ENCODE data around the gene HCN4.

The HCN4 gene

GRCh38 chr15:73335471-73335870 lies 33.3 kb downstream of the HCN4 start:
- no peak overlapping the region for H4K8ac ChIP-seq (ENCODE audit: low read depth, low read length)
- H3K9ac ChIP-seq (ENCODE audit: low read length) = no peak overlapping the region
- no peak overlapping the region for H2BK120ac ChIP-seq (ENCODE audit: low read depth, low read length)
- no peak overlapping the region for H3K23ac ChIP-seq (ENCODE audit: low read length)
- no peaks in the 10 kb centered on the region for H3K79me1 ChIP-seq (ENCODE audit: low read length)
- no peaks in the 10 kb centered on the region for H3K36me3 ChIP-seq (ENCODE audit: control insufficient read depth, insufficient read depth, low read length)
- H2BK5ac ChIP-seq (ENCODE audit: low read length) = no peak overlapping the region
- H3K56ac ChIP-seq (ENCODE audit: low read length) = no peak overlapping the region
- H2AK5ac ChIP-seq (ENCODE audit: low read length) = no peak overlapping the region
- no CpG with 5 or more reads among the region's 5 CpGs for WGBS (ENCODE audit: extremely low coverage, insufficient coverage, low lambda C conversion rate)
- H3K18ac ChIP-seq (ENCODE audit: low read length) = no peak overlapping the region
- H4K5ac ChIP-seq (ENCODE audit: low read length) = no peak overlapping the region
- no peaks in the 10 kb centered on the region for H3K27me3 ChIP-seq (ENCODE audit: insufficient read depth, low read length, poor library complexity)
- no peaks in the 10 kb centered on the region for H3K79me2 ChIP-seq (ENCODE audit: control insufficient read depth, insufficient read depth, low read length)
- no peak overlapping the region for H2BK15ac ChIP-seq (replicated peaks; ENCODE audit: low read depth)
- H3K4me1 ChIP-seq (ENCODE audit: control insufficient read depth, low read depth, low read length) = no peaks in the 10 kb centered on the region
- H3K4me2 ChIP-seq (ENCODE audit: low read length) = no peak overlapping the region
- DNase-seq = no peak
- no peak overlapping the region for H3K4me3 ChIP-seq (ENCODE audit: low read length)
- H3K27ac ChIP-seq (ENCODE audit: low read depth, low read length) = no peak overlapping the region
- H3K4ac ChIP-seq (ENCODE audit: low read depth, low read length) = no peak overlapping the region

- no CpG with 5 or more reads among the region's 9 CpGs for WGBS (ENCODE audit: extremely low coverage, insufficient coverage, low lambda C conversion rate)
- no peak overlapping the region for H3K4me3 ChIP-seq (ENCODE audit: low read length)
- H3K27me3 ChIP-seq (ENCODE audit: insufficient read depth, low read length, poor library complexity) = no peaks in the 10 kb centered on the region
- H2AK5ac ChIP-seq (ENCODE audit: low read length) = no peak overlapping the region
- no peak overlapping the region for H3K18ac ChIP-seq (ENCODE audit: low read length)
- no peak overlapping the region for H2BK120ac ChIP-seq (ENCODE audit: low read depth, low read length)
- DNase-seq = peak; percentile 3
- H3K56ac ChIP-seq (ENCODE audit: low read length) = no peak overlapping the region
- no peak overlapping the region for H3K4ac ChIP-seq (ENCODE audit: low read depth, low read length)
- no peaks in the 10 kb centered on the region for H3K79me2 ChIP-seq (ENCODE audit: control insufficient read depth, insufficient read depth, low read length)
- no peak overlapping the region for H2BK15ac ChIP-seq (replicated peaks; ENCODE audit: low read depth)
- no peak overlapping the region for H3K23ac ChIP-seq (ENCODE audit: low read length)
- no peaks in the 10 kb centered on the region for H3K79me1 ChIP-seq (ENCODE audit: low read length)
- no peak overlapping the region for H4K5ac ChIP-seq (ENCODE audit: low read length)
- H3K4me1 ChIP-seq (ENCODE audit: control insufficient read depth, low read depth, low read length) = no peaks in the 10 kb centered on the region
- H3K9ac ChIP-seq (ENCODE audit: low read length) = no peak overlapping the region
- no peak overlapping the region for H3K27ac ChIP-seq (ENCODE audit: low read depth, low read length)
- H3K36me3 ChIP-seq (ENCODE audit: control insufficient read depth, insufficient read depth, low read length) = no peaks in the 10 kb centered on the region
- H4K8ac ChIP-seq (ENCODE audit: low read depth, low read length) = no peak overlapping the region
- no peak overlapping the region for H2BK5ac ChIP-seq (ENCODE audit: low read length)
- no peak overlapping the region for H3K4me2 ChIP-seq (ENCODE audit: low read length)
These were observed 33.7 kb downstream of the HCN4 start for GRCh38 chr15:73335026-73335425.

GRCh38 chr15:73334086-73334485 lies 34.7 kb downstream of the HCN4 start:
- Histone ChIP-seq H3K27me3 (ENCODE audit: insufficient read depth, low read length, poor library complexity) (no peaks in the 10 kb centered on the region), H3K27ac (ENCODE audit: low read depth, low read length) (no peak overlapping the region), H3K18ac (ENCODE audit: low read length) (no peak overlapping the region), H3K4me3 (ENCODE audit: low read length) (no peak overlapping the region), H4K8ac (ENCODE audit: low read depth, low read length) (no peak overlapping the region), H3K36me3 (ENCODE audit: control insufficient read depth, insufficient read depth, low read length) (no peaks in the 10 kb centered on the region), H2BK15ac (replicated peaks; ENCODE audit: low read depth) (no peak overlapping the region), H3K9ac (ENCODE audit: low read length) (no peak overlapping the region), H4K5ac (ENCODE audit: low read length) (no peak overlapping the region), H3K23ac (ENCODE audit: low read length) (no peak overlapping the region), H2AK5ac (ENCODE audit: low read length) (no peak overlapping the region), H3K56ac (ENCODE audit: low read length) (no peak overlapping the region), H3K4me1 (ENCODE audit: control insufficient read depth, low read depth, low read length) (no peaks in the 10 kb centered on the region), H3K79me2 (ENCODE audit: control insufficient read depth, insufficient read depth, low read length) (no peaks in the 10 kb centered on the region), H3K79me1 (ENCODE audit: low read length) (no peaks in the 10 kb centered on the region), H2BK120ac (ENCODE audit: low read depth, low read length) (no peak overlapping the region), H3K4me2 (ENCODE audit: low read length) (no peak overlapping the region), H2BK5ac (ENCODE audit: low read length) (no peak overlapping the region), H3K4ac (ENCODE audit: low read depth, low read length) (no peak overlapping the region)
- no CpG with 5 or more reads among the region's 6 CpGs for WGBS (ENCODE audit: extremely low coverage, insufficient coverage, low lambda C conversion rate)
- no peak for DNase-seq

- no peak overlapping the region for H2BK15ac ChIP-seq (replicated peaks; ENCODE audit: low read depth)
- no peaks in the 10 kb centered on the region for H3K79me2 ChIP-seq (ENCODE audit: control insufficient read depth, insufficient read depth, low read length)
- WGBS (ENCODE audit: extremely low coverage, insufficient coverage, low lambda C conversion rate) = no CpG with 5 or more reads among the region's 2 CpGs
These were observed 35.8 kb downstream of the HCN4 start for GRCh38 chr15:73333001-73333400.

GRCh38 chr15:73331991-73332925 lies 36.5 kb downstream of the HCN4 start:
- Histone ChIP-seq H3K4ac (ENCODE audit: low read depth, low read length) (no peak overlapping the region), H3K36me3 (ENCODE audit: control insufficient read depth, insufficient read depth, low read length) (no peaks in the 10 kb centered on the region), H4K8ac (ENCODE audit: low read depth, low read length) (no peak overlapping the region), H2AK5ac (ENCODE audit: low read length) (no peak overlapping the region), H3K4me2 (ENCODE audit: low read length) (no peak overlapping the region), H3K79me1 (ENCODE audit: low read length) (no peaks in the 10 kb centered on the region), H3K27ac (ENCODE audit: low read depth, low read length) (no peak overlapping the region), H3K18ac (ENCODE audit: low read length) (no peak overlapping the region), H3K23ac (ENCODE audit: low read length) (no peak overlapping the region), H3K79me2 (ENCODE audit: control insufficient read depth, insufficient read depth, low read length) (no peaks in the 10 kb centered on the region), H3K56ac (ENCODE audit: low read length) (no peak overlapping the region), H2BK15ac (replicated peaks; ENCODE audit: low read depth) (no peak overlapping the region), H3K9ac (ENCODE audit: low read length) (no peak overlapping the region), H3K4me3 (ENCODE audit: low read length) (no peak overlapping the region), H3K27me3 (ENCODE audit: insufficient read depth, low read length, poor library complexity) (no peaks in the 10 kb centered on the region), H4K5ac (ENCODE audit: low read length) (no peak overlapping the region), H3K4me1 (ENCODE audit: control insufficient read depth, low read depth, low read length) (no peaks in the 10 kb centered on the region), H2BK5ac (ENCODE audit: low read length) (no peak overlapping the region), H2BK120ac (ENCODE audit: low read depth, low read length) (no peak overlapping the region)
- DNase-seq = no peak
- WGBS (ENCODE audit: extremely low coverage, insufficient coverage, low lambda C conversion rate) = no CpG with 5 or more reads among the region's 19 CpGs

More at GRCh38 chr15:73333001-73333400, 35.8 kb downstream of the HCN4 start:
- H3K4ac ChIP-seq (ENCODE audit: low read depth, low read length) = no peak overlapping the region
- H4K5ac ChIP-seq (ENCODE audit: low read length) = no peak overlapping the region
- H2BK5ac ChIP-seq (ENCODE audit: low read length) = no peak overlapping the region
- no peak overlapping the region for H3K27ac ChIP-seq (ENCODE audit: low read depth, low read length)
- no peak overlapping the region for H3K23ac ChIP-seq (ENCODE audit: low read length)
- no peak overlapping the region for H3K18ac ChIP-seq (ENCODE audit: low read length)
- H3K4me1 ChIP-seq (ENCODE audit: control insufficient read depth, low read depth, low read length) = no peaks in the 10 kb centered on the region
- no peak overlapping the region for H3K4me3 ChIP-seq (ENCODE audit: low read length)
- H3K4me2 ChIP-seq (ENCODE audit: low read length) = no peak overlapping the region
- no peaks in the 10 kb centered on the region for H3K79me1 ChIP-seq (ENCODE audit: low read length)
- H3K9ac ChIP-seq (ENCODE audit: low read length) = no peak overlapping the region
- no peaks in the 10 kb centered on the region for H3K27me3 ChIP-seq (ENCODE audit: insufficient read depth, low read length, poor library complexity)
- no peak overlapping the region for H2AK5ac ChIP-seq (ENCODE audit: low read length)
- H4K8ac ChIP-seq (ENCODE audit: low read depth, low read length) = no peak overlapping the region
- H2BK120ac ChIP-seq (ENCODE audit: low read depth, low read length) = no peak overlapping the region
- H3K36me3 ChIP-seq (ENCODE audit: control insufficient read depth, insufficient read depth, low read length) = no peaks in the 10 kb centered on the region
- DNase-seq = no peak
- no peak overlapping the region for H3K56ac ChIP-seq (ENCODE audit: low read length)

All from mesendoderm (in vitro differentiated cells).